Right renal cortex interstitium (tissue), 3 donors: Measurements from ENCODE around the gene SERTAD1. TPM values are rescaled to one million over a fixed set of nuclear protein-coding genes. Genes with fewer than 3 reads are reported as not detected.
A peak's percentile ranks its signal among the peaks of the same experiment; 100 is the strongest.
"Not testable (repeated sequence)": the region's sequence is repeated elsewhere in the genome, so short reads cannot be mapped to it uniquely, and the experiment has no call there.

ENCODE experiments used
- DNase-seq, 3 donors: peaks; one replicate each; pipeline ENCODE4 v3.0.0-alpha.2; 2013; ENCODE audit warnings: low read depth in 3 of 3, low spot score in 2 of 3
- polyA plus RNA-seq, 3 donors: library from polyadenylated mRNA; unstranded; fragments of 120-200 nt; gene quantifications; one replicate each; pipeline ENCODE4 v1.2.1, GENCODE V29; 2013; ENCODE audit not compliant: insufficient read length in 3 of 3

Gene SERTAD1
- polyA plus RNA-seq, 3 donors, result 6.7 to 8.6 (median 7.4) TPM

DNA sequence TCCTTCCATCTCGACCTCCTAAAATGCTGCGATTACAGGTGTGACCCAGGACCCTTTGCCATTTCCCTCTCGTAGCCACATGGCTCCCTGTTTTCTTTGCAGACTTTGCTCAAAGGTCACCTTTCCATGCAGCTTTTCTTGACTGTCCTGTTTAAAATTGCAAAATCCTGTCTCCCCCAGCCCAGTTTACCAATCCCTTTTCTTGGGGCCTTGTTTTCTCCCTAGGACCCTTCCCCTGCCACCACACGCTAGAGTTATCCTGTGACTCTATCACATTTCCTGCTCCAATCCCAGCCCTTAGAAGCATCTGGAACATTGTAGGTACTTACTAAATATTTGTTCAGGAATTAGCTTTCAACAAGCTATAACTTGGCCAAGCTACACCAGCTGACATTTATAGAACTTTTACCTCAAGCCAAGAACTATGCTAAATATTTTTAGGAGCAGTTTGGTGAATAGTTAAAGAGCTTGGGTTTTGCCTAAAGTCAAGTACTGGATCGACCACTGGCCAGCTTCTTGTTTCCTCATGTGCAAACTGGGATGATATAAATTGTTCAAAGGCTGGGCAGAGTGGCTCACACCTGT, 27.5 kb upstream of the SERTAD1 start:
- DNase-seq, result no peak

DNA sequence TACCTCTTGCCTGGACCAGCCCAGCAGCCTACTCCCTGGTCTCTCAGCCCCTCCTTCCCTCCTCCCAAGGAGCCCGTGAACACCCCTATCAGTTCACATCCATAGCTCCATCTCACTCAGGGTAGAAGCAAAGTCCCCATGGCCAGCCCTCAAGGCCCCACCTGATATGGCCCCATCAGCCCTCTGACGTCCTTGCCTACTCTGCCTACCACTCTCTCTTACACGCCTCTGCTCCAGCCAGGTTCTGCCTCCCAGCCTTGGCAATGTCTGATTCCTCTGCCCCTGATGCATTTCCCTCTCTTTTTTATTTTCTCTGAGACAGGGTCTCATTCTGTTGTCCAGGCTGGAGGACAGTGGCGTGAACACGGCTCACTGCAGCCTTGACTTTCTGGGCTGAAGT, 26.2 kb upstream of the SERTAD1 start:
- DNase-seq, result no peak

DNA sequence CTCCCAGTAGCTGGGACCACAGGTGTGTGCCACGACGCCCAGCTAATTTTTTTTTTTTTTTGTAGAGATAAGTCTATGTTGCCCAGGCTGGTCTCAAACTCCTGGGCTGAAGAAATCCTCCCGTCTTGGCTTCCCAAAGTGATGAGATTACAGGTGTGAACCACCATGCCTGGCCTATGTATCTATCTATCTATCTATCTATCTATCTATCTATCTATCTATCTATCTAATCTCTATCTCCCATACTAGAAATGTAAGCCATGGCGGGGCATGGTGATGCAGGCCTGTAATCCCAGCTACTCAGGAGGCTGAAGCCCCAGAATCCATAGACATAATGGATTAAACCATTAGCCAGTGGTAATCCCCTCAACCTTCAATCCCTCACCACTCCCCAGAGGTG, 24.9 kb upstream of the SERTAD1 start:
- DNase-seq, result no peak

DNA sequence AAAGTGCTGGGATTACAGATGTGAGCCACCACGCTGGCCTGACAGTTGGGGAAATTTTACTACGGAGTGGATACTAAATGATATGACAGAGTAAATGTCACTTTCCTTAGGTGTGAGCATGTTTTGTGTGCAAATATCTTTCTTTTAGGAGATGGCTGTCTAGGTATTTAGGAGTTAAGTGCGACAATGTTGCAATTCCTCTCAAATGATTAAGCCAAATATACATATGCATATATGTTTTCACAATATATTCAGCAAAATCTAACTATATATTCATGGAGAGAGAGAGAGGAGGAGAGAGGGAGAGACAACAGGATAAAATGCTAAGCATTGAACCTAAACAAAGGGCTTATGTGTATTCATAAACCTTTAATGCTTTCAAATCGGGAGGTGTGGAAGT, 23.7 kb upstream of the SERTAD1 start:
- DNase-seq, result no peak

DNA sequence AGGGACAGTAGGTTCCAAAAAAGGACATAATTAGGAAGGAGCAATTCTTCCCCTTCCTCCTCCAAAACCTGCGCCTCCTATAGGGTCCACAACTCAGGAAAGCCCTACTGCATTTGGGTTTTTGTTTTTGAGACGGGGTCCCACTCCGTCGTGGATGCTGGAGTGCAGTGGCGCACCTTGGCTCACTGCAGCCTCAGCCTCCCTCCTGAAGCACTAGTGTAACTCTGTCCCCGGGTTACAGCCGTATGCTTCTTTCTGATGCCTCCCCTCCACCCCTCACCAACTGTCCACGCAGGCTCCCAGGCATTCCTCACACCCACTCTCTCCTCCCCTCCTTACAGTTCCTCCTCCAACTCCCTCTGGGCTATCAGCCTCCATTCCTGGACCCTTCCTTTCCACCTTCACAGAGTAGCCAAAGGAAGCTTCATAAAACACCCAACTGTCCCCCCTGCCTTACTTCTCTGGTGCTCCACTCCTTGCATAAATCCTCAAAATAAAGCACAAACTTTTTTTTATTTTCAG, 20.5 kb upstream of the SERTAD1 start:
- DNase-seq, result no peak

DNA sequence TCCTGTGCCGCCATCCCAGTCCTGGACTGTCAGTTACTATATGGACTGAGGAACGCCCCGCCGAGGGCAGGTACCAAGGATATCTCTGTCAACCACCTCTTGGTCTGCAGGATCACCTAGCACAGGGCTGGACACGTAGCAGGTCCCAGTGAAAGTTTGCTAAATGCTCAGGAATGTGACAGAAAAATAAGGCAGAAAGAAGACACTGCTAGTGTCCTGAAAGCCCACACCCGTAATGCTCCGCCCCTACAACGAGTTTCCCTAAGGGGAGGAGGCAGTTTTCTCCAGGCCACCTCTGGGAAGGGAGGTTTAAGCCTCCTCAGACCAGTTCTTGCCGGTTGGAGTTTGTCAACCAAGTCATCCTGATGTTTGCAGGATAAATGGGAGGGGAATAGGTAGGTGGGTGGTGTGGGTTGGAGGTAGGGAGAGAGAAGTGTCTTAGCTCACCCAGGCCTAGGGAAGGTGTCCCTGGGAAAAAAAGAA, 20.0 kb upstream of the SERTAD1 start:
- DNase-seq, result no peak

DNA sequence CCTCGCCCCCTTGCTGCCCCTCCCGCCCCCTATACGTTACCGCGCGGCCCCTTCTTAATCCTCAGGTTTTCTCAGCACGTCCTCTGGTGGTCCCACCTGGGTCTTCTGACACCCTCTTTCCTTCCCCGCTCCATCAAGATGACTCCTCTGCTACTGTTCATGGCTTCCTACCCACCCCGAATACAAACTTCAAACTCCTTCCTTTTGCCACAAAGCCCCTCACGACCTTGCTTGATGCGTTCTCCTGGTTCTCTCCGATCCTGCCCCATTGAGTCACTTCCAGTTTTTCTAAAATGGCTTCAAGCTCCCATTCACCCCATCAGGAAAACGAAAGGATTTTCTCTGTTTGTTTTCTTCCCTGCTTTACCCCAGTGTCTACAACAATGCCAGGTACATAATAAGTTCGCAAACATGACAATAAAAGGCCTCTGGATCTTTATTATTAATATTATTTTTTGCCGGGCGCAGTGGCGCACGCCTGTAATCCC, 19.1 kb upstream of the SERTAD1 start:
- DNase-seq, result no peak

DNA sequence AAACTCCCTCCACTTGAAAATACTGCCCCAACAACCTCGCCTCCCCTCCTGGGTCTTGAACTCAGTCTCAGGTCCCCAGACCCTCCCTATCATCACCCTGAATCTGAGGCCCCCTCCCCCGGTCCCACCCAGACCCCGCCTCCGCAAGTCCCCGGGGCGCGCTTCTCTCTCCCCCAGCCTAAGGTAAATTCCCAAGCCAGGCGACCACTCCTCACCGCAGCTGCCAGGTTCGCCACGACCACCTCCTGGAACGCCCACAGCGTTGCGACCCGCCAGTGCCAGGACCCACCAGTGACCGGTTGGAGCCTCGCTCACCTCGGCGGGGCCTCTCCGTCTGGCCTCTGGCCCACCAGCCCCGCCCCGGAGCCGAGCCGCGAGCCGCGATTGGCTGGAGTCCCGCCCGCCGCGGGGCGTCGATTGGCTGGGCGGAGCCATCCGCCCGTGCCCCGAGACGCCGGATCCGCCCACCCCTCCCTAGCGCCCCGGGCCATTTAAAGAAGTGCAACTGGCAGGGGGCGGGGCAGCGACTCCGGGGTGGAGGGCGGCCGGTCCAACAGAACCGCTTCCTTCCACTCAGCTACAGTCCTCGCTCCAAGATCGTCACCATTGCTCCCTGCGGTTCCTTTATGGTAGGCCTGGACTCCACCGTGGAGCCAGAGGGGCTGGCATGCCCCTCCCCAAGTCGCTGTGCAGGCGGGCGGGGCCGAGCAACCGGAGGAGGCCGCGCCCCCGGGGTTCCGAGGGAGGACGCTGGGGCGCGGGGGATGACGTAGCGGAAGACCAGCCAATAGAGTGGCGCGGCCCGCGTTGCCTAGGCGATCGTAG, 18.4 kb upstream of the SERTAD1 start, which contains the start of gene SERTAD3:
Gene SERTAD3, minus strand, starts transcription at position 336 of the 825 bp plus-strand sequence. CDS start 2,255 bp downstream, outside the sequence.
- peak in 1 of 3 donors; percentile 93 for DNase-seq

DNA sequence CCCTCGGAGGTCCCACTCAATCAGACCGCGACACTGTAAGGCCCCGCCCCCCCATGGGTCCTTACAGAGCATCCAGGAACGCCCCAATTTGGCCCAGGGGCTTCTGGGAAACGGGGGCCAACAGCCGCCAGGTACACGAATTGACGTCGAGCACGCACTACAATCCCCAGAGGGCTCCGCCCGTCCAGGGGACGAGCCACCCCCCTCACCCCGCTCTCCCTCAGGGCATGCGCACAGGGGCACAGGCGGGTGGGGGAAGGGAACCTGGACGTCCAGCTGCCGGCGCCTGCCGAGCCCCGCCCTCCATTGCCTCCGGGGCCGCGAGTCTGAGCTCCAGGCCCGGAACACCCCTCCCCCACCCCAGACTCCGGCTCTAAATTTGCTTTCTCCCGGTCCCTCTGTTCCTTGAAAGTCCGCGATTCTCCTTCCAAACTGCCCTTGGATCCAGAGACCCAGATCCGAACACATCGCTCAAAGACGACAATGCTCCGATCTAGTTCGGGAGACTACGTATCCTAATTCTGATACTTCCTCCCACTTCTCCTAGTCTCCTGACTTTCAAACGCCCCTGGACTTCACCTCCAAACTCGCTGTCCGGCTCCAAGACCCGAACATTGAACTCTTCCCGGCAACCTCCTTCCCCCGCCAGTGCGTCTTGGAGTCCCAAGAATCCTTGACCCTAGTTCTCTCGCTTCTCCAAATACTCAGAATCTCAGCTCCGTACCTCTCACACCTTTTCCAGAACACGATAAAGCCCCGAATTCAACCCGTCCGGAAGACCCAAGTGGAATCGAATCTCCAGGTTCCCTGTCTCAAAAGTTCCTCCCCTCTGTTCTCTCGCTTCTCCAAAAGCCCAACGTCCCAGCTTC, 17.6 kb upstream of the SERTAD1 start:
- DNase-seq, result peak; percentile 95 to 99 (median 99)

DNA sequence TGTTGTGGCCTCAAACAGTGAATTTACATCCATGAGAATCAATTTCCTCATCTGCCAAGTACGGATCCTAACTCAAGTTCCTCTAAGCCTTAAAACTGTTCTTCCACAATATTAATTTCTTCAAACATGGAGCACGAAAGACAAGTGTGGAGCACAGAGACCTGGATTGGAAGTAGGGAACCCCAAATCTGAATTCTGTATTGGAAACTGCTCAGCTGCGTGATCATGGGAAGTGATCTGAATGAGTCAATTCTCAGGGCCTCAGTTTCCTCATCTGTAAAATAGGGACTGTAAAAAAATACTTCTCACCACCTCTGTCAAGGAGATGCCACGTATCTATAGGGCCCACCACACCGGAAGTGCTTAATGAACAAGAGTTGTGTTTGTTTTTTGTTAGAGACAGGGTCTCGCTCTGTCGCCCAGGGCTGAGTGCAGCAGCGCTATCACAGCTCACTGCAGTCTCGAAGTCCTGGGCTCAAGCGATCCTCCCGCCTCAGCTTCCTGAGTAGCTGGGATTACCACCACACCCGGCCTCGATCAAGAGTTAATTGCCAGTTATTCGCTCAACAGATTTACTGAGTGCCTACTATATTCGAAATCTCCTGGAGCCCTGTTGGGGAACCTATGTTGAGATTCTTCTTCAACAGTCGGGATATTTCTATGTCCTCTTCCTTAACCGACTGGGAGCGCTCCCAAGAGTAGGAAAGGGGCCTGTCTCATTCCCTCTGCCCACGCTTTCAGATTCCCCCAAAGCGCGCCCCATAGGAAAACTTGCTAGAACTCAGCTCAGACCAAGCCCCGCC, 16.7 kb upstream of the SERTAD1 start:
- DNase-seq, result no peak

DNA sequence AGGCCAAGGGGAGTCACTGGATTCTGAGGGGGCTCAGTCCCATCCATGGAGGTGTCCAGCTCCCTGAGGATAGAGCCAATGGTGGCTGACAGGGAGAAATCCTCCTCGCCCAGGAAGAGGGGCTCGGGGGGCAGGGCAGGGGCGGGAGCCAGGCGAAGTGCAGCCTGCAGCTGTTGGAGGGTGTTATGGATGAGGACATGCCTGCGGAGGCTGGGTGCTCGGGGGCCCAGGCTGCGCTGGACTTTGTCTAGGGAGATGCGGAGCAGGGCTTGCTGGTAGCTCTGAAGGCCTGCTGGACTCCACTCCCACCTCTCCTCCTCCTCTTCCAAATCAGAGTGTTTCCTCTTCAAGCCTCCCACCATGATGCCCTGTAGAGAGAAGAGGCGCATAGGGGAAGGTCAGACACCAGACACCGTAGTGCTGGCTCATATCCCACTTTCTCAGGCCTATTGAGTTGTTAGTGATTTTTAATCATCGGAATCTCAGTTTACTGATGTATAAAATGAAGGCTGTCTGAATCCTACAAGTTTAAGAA, 16.0 kb upstream of the SERTAD1 start:
- no peak for DNase-seq

DNA sequence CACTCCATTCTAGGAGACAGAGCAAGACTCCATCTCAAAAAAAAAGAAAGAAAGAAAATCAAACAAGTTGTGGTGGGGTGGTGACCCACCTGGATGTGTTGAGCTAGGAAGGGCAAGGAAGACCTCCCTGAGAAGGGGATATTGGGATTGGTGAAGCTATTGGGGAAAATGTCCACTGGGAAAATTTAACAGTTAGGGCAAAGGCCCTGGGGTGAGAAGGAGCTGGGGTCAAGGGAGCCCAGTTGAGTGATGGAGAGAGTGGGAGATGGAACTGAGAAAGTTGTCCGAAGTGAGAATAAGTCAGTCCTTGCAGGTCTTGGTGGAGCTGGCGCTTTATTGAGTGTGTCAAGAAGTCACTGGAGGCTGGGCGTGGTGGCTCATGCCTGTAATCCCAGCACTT, 12.5 kb upstream of the SERTAD1 start:
- no peak for DNase-seq

DNA sequence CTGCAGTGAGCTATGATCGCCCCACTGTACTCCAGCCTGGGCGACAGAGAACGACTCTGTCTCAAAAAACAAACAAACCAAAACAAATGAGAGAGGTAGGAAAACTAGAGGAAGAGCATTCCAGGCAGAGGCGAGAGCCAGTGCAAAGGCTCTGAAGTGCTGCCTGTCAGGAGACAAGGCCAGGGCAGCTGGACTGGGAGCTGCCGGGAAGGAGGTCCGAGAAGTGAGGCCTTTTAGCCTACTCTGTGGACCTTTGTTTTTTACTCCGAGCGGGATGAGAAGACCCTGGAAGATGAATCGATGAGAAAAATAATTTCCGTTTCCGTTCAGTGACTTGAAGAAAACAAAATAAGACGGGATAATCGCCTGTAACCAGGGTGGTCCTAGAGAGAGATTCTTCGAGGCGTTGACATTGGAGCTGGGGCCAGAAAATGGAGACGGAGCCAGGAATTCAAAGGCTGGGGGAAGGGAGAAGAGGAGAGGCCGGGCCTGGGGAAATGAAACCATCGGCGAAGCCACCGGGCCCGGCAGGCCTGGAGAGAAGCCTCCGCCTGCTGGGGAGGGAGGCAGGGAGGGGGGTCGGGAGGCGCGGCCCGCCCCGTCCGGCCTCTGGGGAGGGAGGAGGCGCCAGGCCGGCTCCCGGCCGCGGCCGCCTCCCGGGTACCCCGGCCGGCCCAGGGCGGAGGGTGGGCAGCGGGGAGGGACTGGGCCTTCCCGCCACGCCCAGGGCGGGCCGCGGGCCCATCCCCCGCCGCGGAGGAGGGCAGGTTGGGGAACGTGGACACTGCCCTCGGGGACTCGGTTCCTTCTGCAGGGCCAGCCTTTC, 7.8 kb upstream of the SERTAD1 start:
- peak in 1 of 3 donors; percentile 86 for DNase-seq

DNA sequence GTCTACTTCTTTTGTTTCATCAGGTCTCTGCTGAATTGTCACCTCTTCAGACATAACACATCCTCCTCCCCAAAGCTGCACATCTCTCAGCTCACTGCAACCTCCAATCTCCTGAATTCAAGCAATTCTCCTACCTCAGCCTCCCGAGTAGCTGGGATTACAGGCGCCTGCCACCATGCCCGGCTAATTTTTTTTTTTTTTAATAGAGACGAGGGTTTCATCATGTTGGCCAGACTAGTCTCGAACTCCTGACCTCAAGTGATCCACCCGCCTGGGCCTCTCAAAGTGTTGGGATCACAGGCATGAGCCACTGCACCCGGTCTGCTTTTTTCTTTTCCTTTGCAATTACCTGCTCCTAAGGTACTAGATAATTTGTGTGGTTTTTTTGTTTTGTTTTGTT, 7.0 kb upstream of the SERTAD1 start:
- not testable (repeated sequence) for DNase-seq

DNA sequence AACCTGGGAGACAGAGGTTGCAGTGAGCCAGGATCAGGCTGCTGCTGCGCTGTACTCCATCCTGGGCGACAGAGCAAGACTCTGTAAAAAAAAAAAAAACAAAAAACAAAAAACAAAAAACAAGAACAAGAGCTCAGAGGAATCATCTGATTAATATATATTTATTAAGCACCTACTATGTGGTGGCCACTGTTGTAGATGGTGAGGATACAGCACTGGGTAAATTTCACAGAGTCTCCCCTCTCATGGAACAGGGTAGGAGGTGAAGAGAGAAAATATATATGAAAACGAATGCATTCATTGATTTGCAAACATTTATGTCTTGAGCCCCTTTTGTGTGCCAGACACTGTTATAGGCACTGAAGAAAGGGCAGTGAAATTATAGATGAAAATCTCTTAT, 5.9 kb upstream of the SERTAD1 start:
- no peak for DNase-seq

DNA sequence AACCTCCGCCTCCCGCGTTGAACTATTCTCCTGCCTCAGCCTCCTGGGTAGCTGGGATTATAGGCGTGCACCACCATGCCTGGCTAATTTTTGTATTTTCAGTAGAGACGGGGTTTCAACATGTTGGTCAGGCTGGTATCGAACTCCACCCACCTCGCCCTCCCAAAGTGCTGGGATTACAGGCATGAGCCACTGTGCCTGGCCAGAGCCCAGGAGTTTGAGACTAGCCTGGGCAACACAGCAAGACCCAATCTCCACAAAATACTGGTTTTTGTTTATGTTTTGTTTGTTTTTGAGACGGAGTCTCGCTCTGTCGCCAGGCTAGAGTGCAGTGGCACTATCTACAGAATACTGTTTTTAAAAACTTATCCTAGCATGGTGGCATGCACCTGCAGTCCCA, 4.5 kb upstream of the SERTAD1 start:
- DNase-seq, result not testable (repeated sequence)

DNA sequence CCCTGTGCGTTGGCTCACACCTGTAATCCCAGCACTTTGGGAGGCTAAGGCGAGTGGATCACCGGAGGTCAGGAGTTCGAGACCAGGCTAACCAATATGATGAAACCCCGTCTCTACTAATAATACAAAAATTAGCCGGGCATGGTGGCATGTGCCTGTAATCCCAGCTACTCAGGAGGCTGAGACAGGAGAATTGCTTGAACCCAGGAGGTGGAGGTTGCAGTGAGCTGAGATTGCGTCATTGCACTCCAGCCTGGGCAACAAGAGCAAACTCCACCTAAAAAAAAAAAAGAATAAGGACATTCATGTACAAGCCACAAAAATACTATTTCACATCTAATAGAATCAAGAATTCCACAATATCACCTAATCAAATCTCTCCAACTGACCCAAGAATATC, 2.4 kb upstream of the SERTAD1 start:
- DNase-seq, result not testable (repeated sequence)

DNA sequence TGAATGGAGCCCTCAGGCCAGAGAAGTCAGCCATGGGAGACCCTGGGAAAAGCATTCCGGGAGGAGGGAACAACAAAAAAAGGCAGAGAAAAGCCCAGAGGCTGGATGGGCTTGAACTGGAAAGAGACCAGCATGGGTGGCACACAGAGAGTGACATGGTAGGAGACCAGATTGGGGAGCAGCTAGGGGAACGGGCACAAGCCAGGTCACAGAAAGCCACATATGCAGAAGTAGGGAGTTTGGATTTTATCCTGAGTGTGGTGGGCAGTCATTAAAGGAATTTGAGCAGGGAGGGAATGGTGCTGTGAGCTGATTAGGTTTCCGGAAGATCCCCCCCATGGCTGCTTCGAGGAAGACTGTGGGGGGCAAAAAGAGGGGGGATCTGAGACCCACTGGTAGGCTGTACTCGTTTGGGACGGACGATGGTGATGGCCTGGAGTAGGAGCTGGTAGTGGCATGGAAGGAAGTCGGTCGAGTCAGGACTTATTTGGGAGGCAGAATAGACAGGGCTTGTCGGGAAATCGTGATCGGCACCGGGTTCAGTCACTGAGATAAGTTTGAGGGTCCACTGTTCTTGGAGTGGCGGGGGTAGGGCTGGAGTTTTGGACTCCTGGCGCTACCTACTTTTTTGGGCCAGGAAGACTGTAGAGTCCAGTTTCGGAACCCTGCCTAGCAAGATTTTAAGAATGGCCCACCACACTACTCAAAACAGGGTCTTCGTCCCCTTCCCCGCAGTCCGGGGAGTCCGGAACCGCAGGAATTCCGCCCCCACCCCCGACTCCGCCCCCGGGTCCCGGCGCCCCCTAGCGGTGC, 949 bp downstream of the SERTAD1 start:
- DNase-seq, result no peak
